Activated naive CD8-positive, alpha-beta T cell treated with anti-CD3 and anti-CD28 coated beads, Interleukin-2, amount 50 U/mL, for 16 hours (primary cell): ENCODE data around the gene ERICH4.
"Not testable (repeated sequence)": the region's sequence is repeated elsewhere in the genome, so short reads cannot be mapped to it uniquely, and the experiment has no call there.

Experiments
- DNase-seq: peaks from one replicate; pipeline ENCODE4 v3.0.0-alpha.2; 2020; ENCODE audit warnings: low read depth, low spot score

The ERICH4 gene, protein sequence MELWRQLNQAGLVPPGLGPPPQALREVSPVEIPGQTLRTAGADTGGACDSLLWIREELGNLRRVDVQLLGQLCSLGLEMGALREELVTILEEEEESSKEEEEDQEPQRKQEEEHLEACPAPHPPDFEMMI

GRCh38 chr19:41442473-41443355 is at the start of gene ERICH4:
ERICH4 (plus strand) TSS chr19:41443156; CDS start chr19:41443170, 14 bp downstream.
- no peak for DNase-seq

- no peak for DNase-seq
These were observed 47.6 kb upstream of the ERICH4 start for GRCh38 chr19:41395355-41395754.

DNA sequence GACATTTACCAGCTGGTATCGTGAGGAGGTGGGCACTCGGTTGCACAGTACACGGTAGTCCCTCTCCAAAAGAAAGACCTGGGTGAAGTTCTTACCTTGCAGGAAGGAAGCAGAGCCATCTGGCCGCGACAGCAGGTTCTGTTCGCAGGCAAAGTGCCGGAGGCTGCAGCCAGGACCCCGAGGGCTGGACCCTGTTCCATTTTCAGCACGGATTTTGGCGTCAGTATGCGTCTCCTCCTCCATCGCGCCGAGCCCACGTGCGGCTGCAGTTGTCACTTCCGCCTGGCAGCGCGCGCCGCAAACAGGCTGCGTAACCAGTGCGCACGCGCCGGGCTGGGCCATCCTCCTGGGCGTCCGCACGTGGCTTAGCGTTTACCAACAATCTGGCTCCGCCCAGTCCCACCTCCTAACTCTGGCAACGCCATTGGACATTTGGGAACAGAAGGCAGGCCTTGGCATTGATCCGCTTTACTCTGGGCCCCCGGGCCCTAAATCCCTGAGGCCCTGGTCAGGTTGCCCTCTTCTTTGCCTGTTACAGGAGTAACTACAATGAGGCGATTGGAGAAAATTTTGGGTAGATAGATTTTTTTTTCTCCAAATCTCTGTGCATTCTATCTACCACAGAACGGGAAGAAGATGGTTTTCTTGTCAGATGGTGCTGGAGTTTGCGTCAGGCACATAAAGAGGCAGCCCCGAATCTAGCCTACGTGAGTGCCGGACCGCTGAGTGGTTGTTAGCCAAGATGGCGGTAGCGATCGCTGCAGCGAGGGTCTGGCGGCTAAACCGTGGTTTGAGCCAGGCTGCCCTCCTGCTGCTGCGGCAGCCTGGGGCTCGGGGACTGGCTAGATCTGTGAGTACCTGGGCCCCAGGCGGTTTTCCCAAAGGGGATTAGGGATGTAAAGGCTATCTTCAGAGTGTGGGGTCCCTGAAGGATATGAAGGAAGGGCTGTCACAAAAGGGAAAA is 45.6 kb upstream of the ERICH4 start, which contains the start of the genes BCKDHA and EXOSC5:
Gene BCKDHA (plus strand): TSS at position 733 of the 964 bp plus-strand sequence. CDS start 10 bp downstream, at position 743.
Gene EXOSC5 (minus strand): TSS at position 274 of the 964 bp plus-strand sequence. CDS start 31 bp downstream, at position 243.
- DNase-seq = peak; percentile 98

DNA sequence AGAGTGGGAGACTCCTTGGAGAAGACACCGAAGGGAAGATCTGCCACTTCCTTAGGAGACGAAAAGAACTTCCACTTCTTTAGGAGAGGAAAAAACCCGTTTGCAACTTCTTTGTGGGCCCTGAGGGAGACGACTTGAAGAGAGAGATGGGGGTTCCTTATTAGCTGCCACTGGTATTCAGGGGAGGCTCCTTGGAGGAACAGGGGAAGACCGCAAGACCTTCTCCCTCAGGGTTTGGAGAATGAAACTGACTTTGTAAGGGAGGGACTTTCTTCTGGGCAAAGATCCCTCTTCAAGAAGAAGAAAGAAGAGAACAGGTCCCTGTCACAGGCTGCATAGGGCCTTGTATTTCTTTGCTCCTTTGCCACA is 44.9 kb upstream of the ERICH4 start:
- no peak for DNase-seq

- no peak for DNase-seq
These were observed 44.4 kb upstream of the ERICH4 start for GRCh38 chr19:41398598-41398997.

GRCh38 chr19:41399091-41399490 is 43.9 kb upstream of the ERICH4 start:
- no peak for DNase-seq

GRCh38 chr19:41399525-41399924 is 43.4 kb upstream of the ERICH4 start:
- DNase-seq = no peak

DNA sequence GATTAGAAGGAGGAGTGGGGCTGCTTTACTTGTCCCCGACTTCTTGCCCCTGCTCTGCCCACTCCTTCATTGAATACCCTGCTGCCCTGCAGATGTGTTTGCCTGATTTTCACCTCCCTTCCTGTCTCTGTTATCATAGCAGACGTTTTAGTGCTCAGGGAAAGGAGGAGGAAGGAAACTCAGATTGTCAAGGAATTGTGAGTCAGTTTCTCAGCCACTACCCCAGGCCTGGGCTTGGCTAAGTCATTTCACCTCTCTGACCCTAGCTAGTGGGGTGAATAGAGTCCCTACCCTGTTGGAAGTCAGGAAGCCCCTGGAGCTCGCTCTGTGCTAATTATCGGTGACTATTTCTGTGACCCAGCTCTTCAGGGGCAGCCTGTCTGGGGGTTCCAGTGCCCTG is 41.5 kb upstream of the ERICH4 start:
- DNase-seq = no peak

DNA sequence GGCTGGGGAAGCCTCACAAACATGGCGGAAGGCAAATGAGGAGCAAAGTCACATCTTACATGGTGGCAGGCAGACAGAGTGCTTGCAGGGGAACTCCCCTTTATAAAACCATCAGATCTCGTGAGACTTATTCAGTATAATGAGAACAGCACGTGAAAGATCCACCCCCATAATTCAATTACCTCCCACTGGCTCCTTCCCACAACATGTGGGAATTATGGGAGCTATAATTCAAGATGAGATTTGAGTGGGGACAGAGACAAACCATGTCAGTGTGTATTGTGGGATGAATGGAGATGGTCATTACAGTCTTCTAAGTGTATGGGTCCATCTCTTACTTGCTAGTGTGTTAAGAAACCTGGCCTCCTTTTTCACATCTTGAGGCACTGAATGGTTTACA is 40.9 kb upstream of the ERICH4 start:
- no peak for DNase-seq

GRCh38 chr19:41403181-41403970 is 39.6 kb upstream of the ERICH4 start:
- DNase-seq = no peak

DNA sequence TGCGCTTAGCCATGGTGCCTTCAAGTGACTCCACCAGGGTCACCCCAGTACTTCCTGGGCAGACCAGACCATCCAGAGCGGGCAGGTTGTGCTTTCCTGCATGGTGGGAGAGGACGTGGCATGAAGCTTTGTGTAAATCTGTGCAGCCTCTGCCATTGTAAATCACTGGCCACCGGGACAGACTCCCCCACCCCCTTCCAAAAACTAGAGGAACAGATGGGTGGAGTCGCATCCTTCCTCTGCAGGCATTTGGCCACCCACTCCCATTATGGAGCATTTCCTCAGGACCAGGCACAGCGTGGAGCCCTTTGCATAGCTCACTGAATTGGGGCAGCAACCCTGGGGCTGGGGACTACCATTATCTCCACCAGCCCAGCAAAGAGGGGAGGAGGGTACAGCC is 37.2 kb upstream of the ERICH4 start:
- no peak for DNase-seq

DNA sequence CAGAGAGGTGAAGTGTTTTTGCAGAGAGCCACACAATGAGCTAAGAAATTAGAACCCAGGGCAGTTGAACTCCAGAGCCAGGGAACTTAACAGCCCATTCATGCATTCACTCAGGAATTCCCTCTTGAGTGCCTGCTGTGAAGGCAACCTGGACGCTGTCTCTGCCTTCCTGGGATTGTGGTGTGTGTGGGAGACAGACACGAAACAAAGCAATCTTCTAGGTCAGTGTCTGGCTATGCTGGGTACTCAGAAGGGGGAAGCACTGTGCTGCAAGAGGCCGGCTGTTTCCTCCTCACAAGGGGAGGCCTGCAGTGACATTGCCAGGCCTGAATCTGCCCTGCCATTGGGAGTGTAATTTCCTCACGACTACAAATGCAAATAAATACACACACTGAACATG is 35.7 kb upstream of the ERICH4 start:
- DNase-seq = no peak

DNA sequence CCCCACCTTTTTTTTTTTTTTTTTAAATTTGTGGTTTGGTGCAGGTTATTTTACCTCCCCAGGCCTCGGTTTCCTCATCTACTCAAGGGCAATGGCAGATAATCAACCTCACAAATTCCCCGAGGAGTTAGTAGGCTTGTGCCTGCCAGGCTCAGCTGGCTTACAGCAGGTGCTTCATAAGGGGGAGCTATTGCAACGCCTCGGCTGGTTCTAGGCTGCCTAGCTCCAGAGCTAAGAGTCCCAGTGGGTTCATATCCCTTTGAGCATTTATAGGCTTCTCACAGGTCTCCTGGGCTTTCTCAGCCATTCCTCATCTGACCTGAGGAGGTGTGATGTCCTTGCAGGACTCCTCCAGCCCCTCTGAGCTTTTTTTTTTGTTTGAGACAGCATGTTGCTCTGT is 34.7 kb upstream of the ERICH4 start:
- no peak for DNase-seq

DNA sequence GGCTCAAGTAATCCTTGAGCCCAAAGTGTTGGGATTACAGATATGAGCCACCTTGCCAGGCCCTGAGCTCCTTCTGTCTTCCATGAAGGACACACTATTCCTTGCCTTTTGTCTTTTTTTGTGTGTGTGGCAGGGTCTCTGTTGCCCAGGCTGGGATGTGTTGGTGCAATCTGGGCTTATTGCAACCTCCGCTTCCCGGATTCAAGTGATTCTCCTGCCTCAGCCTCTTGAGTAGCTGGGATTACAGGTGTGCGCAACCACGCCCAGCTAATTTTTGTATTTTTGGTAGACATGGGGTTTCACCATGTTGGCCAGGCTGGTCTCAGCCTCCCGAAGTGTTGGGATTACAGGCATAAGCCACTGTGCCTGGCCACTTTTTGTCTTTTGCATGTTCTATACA is 34.1 kb upstream of the ERICH4 start:
- DNase-seq = not testable (repeated sequence)

- no peak for DNase-seq
These were observed 33.7 kb upstream of the ERICH4 start for GRCh38 chr19:41409288-41409687.

DNA sequence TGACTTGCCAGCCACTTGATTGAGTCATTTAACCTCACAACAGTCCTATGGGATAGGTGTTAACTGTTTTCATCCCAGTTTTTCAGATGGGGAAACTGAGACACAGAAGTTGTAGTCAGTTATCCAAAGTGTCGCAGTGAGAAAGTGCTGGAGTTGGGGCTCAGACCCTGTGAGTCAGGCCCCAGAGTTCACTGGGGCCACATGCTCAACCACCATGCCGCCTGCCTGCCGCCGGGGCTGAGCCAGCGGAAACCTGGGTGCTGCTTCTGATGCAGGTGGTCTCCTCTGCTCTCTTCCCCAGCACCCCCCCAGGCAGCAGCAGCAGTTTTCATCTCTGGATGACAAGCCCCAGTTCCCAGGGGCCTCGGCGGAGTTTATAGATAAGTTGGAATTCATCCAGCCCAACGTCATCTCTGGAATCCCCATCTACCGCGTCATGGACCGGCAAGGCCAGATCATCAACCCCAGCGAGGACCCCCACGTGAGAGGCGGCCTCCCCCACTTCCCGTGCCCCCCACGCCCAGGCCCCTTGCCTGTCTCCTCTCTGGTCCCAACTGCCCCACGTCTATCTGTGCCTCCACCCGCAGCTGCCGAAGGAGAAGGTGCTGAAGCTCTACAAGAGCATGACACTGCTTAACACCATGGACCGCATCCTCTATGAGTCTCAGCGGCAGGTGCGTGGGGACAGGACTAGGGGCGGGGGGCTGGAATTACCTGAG is 32.5 kb upstream of the ERICH4 start:
- DNase-seq = no peak

- no peak for DNase-seq
These were observed 31.6 kb upstream of the ERICH4 start for GRCh38 chr19:41411100-41411967.

DNA sequence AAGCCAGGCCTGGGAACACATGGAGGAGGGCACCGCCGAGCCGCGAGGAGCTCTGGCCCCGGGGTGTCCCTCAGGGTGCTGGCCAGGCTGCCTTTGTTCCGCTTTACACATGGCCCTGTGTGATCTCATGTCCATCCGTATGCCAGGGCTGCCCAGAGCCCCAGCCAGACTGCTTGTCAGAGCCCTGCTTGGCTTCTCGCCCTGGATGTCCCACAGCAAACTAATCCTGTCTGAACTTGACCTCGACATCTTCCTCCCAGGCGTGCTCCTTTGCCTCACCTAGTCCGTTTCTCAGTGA is 31.0 kb upstream of the ERICH4 start:
- DNase-seq = no peak

DNA sequence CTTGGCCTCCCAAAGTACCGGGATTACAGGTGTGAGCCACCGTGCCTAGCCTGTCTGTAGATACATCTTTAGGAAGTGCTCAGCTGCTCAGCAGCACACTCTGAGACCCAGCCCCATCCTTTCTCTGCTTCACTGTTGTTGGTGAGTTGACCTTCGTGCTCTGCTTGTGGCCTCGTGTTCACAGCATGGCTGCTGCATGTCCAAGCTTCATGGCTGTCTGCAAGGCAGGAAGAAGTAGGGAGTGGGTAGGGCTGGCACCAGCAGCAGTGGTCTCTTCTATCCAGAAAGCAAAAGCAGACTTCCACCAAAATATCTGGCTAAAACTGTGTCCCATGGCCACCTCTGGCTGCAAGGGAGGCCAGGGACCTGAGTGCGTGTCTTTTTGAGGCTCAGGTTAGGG is 30.0 kb upstream of the ERICH4 start:
- DNase-seq = no peak

DNA sequence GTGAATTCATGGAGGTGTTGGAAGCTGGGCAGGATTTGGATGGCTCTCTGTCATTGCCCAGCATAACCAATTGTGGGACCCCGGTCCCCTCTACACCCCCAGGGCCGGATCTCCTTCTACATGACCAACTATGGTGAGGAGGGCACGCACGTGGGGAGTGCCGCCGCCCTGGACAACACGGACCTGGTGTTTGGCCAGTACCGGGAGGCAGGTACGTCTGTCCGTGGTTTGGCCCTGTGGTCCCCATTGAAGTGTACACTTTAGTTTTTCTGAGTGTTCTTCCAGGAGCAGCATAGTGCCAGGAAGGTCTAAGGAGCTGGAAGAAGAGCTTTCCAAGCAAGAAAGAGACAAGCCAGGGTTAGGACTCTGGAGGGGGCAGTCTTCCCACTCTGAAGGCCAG is 29.0 kb upstream of the ERICH4 start:
- DNase-seq = no peak
